H9 (cell line): ENCODE data around the gene PAIP2. TPM values are rescaled to one million over a fixed set of nuclear protein-coding genes. Genes with fewer than 3 reads are reported as not detected.

Experiments used
- DNase-seq: peaks from one replicate; pipeline ENCODE4 v3.0.0-alpha.2; 2017
- H2AFZ ChIP-seq: one replicate; pipeline ENCODE4 v1.6.1; 2013; ENCODE audit warnings: mild to moderate bottlenecking, low read length, control low read depth, moderate library complexity
- H2AK5ac ChIP-seq: 2 replicates; pipeline ENCODE4 v1.6.1; 2013; ENCODE audit warnings: low read length, control low read depth, mixed read lengths; ENCODE audit not compliant: insufficient read length
- H2BK120ac ChIP-seq: one replicate; pipeline ENCODE4 v1.6.1; 2013; ENCODE audit warnings: low read depth, mild to moderate bottlenecking, low read length, control low read depth, inconsistent platforms; ENCODE audit not compliant: poor library complexity, severe bottlenecking
- H2BK12ac ChIP-seq: 2 replicates; pipeline ENCODE4 v1.6.1; 2013; ENCODE audit warnings: low read length, control low read depth, mixed read lengths, low read depth; ENCODE audit not compliant: insufficient read length
- H2BK15ac ChIP-seq: 2 replicates; pipeline ENCODE4 v1.6.1; 2013; ENCODE audit warnings: low read depth, low read length, control low read depth
- H2BK20ac ChIP-seq: one replicate; pipeline ENCODE4 v1.6.1; 2013; ENCODE audit warnings: low read depth, mild to moderate bottlenecking, low read length, control low read depth, inconsistent platforms; ENCODE audit not compliant: poor library complexity, severe bottlenecking
- H2BK5ac ChIP-seq: 2 replicates; pipeline ENCODE4 v1.6.1; 2013; ENCODE audit warnings: low read length, control low read depth, mixed read lengths; ENCODE audit not compliant: insufficient read length
- H3K14ac ChIP-seq: 2 replicates; pipeline ENCODE4 v1.6.1; 2013; ENCODE audit warnings: low read length, control low read depth; ENCODE audit not compliant: insufficient read depth
- H3K18ac ChIP-seq: 2 replicates; pipeline ENCODE4 v1.6.1; 2013; ENCODE audit warnings: low read depth, mild to moderate bottlenecking, mixed read lengths, low read length, control low read depth; ENCODE audit not compliant: insufficient read length
- H3K23ac ChIP-seq: 2 replicates; pipeline ENCODE4 v1.6.1; 2013; ENCODE audit warnings: low read length, control low read depth, mixed read lengths, low read depth; ENCODE audit not compliant: insufficient read length
- H3K23me2 ChIP-seq: 2 replicates; pipeline ENCODE4 v1.6.1; 2013; ENCODE audit warnings: low read depth, mild to moderate bottlenecking, mixed read lengths, low read length, control low read depth; ENCODE audit not compliant: insufficient read length, poor library complexity, severe bottlenecking
- H3K27ac ChIP-seq: 2 replicates; pipeline ENCODE4 v1.5.1; 2013; ENCODE audit warnings: low read length, control low read depth, mixed read lengths, low read depth; ENCODE audit not compliant: insufficient read length
- H3K27me3 ChIP-seq: 2 replicates; pipeline ENCODE4 v1.6.1; 2013; ENCODE audit warnings: low read length, control low read depth, inconsistent platforms; ENCODE audit not compliant: insufficient read depth
- H3K4ac ChIP-seq: 2 replicates; pipeline ENCODE4 v1.6.1; 2013; ENCODE audit warnings: low read depth, mild to moderate bottlenecking, control low read depth, inconsistent platforms, low read length, moderate library complexity
- H3K4me1 ChIP-seq: 2 replicates; pipeline ENCODE4 v1.6.1; 2013; ENCODE audit warnings: low read length, control low read depth, inconsistent platforms; ENCODE audit not compliant: insufficient read depth
- H3K4me2 ChIP-seq: 2 replicates; pipeline ENCODE4 v1.6.1; 2013; ENCODE audit warnings: low read length, control low read depth, mixed read lengths; ENCODE audit not compliant: insufficient read length, insufficient read depth
- H3K56ac ChIP-seq: 2 replicates; pipeline ENCODE4 v1.6.1; 2013; ENCODE audit warnings: low read depth, mild to moderate bottlenecking, mixed read lengths, low read length, control low read depth; ENCODE audit not compliant: insufficient read length
- H3K79me1 ChIP-seq: 2 replicates; pipeline ENCODE4 v1.6.1; 2013; ENCODE audit warnings: low read depth, mild to moderate bottlenecking, moderate library complexity, low read length, control low read depth, inconsistent platforms; ENCODE audit not compliant: insufficient read depth, poor library complexity, severe bottlenecking
- H3K79me2 ChIP-seq: 2 replicates; pipeline ENCODE4 v1.6.1; 2013; ENCODE audit warnings: low read length, control low read depth, inconsistent platforms; ENCODE audit not compliant: insufficient read depth
- H3K9ac ChIP-seq: 2 replicates; pipeline ENCODE4 v1.6.1; 2013; ENCODE audit warnings: low read length, control low read depth, mixed read lengths; ENCODE audit not compliant: insufficient read length; ENCODE audit errors: extremely low read depth
- H3K9me3 ChIP-seq: one replicate; pipeline ENCODE4 v1.6.1; 2013; ENCODE audit warnings: low read depth, low read length, inconsistent platforms; ENCODE audit not compliant: control insufficient read depth
- H3T11ph ChIP-seq: one replicate; pipeline ENCODE4 v1.6.1; 2013; ENCODE audit warnings: mild to moderate bottlenecking, low read length, control low read depth, inconsistent platforms
- H4K20me1 ChIP-seq: one replicate; pipeline ENCODE4 v1.6.1; 2013; ENCODE audit not compliant: control insufficient read depth, insufficient read length, insufficient read depth
- H4K5ac ChIP-seq: 2 replicates; pipeline ENCODE4 v1.6.1; 2013; ENCODE audit warnings: low read depth, mild to moderate bottlenecking, mixed read lengths, low read length, control low read depth; ENCODE audit not compliant: insufficient read length
- H4K8ac ChIP-seq: replicated peaks from 2 replicates; pipeline ENCODE4 v1.6.1; 2013; ENCODE audit warnings: low read length, control low read depth, mixed read lengths, low read depth; ENCODE audit not compliant: insufficient read length
- H4K91ac ChIP-seq: 2 replicates; pipeline ENCODE4 v1.6.1; 2013; ENCODE audit warnings: low read depth, mild to moderate bottlenecking, moderate library complexity, mixed read lengths, low read length, control low read depth; ENCODE audit not compliant: insufficient read length
- H3K27ac Mint-ChIP-seq, 3 experiments: 2 replicates in 2 of 3; 3 replicates in 1 of 3; pipeline ENCODE4 v1.8.0; 2020 to 2021; ENCODE audit warnings: mixed read lengths in 3 of 3, mild to moderate bottlenecking in 1 of 3, moderate library complexity in 1 of 3
- H3K27me3 Mint-ChIP-seq: 2 replicates; pipeline ENCODE4 v1.8.0; 2021; ENCODE audit warnings: low read depth, mild to moderate bottlenecking, moderate library complexity, mixed read lengths
- H3K36me3 Mint-ChIP-seq, 3 experiments: 2 replicates in 2 of 3; 3 replicates in 1 of 3; pipeline ENCODE4 v1.8.0; 2020 to 2021; ENCODE audit warnings: low read depth in 3 of 3, mixed read lengths in 3 of 3; ENCODE audit not compliant: insufficient read depth in 1 of 3
- H3K4me1 Mint-ChIP-seq, 2 experiments: 2 replicates each; pipeline ENCODE4 v1.8.0; 2020; ENCODE audit warnings: mixed read lengths in 2 of 2
- H3K4me3 Mint-ChIP-seq, 2 experiments: 2 replicates in 1 of 2; 3 replicates in 1 of 2; pipeline ENCODE4 v1.8.0; 2020 to 2021; ENCODE audit warnings: mild to moderate bottlenecking in 2 of 2, mixed read lengths in 2 of 2, moderate library complexity in 1 of 2
- H3K9me3 Mint-ChIP-seq, 2 experiments: 2 replicates in 1 of 2; 3 replicates in 1 of 2; pipeline ENCODE4 v1.8.0; 2020; ENCODE audit warnings: mild to moderate bottlenecking in 2 of 2, mixed read lengths in 2 of 2, moderate library complexity in 1 of 2
- CTCF ChIP-seq: fragments of 200-600 bp; sonication (generic); conservative IDR thresholded peaks from 3 replicates; pipeline ENCODE4 v1.8.0; 2021; ENCODE audit warnings: antibody characterized with exemption, mild to moderate bottlenecking
- WGBS: extraction: QIAGEN DNeasy Blood & Tissue Kit; methylation state at CpG from one replicate; pipeline ENCODE4 v1.1.7; 2013; ENCODE audit warnings: missing lambda C conversion rate, low lambda C conversion rate, mixed read lengths; ENCODE audit not compliant: insufficient read length; ENCODE audit errors: extremely low coverage; 5-methylcytosine and 5-hydroxymethylcytosine counted together
- total RNA-seq: library from RNA; stranded (reverse); gene quantifications from 2 replicates; pipeline ENCODE4 v1.2.1, GENCODE V29; 2021

Gene PAIP2
- total RNA-seq, 1 experiment from 2014 or later: 121 TPM

GRCh38 chr5:139403787-139404483 lies 62.3 kb downstream of the PAIP2 start, which contains the start of gene SPATA24:
TSS of gene SPATA24 (minus strand) at chr5:139404089. CDS start at chr5:139404060, 29 bp downstream.
- H3T11ph ChIP-seq: no peak within 1 kb of the TSS
- no CpG with 5 or more reads among the region's 41 CpGs for WGBS
- no peak within 1 kb of the TSS for H2AK5ac ChIP-seq
- no peaks in the 10 kb centered on the region for H3K23me2 ChIP-seq
- peak within 1 kb of the TSS; percentile 74 for H3K4me2 ChIP-seq
- Mint-ChIP-seq H3K9me3 (no peaks in the 10 kb centered on the region), H3K4me3 (peak within 1 kb of the TSS; percentile 91 to 94), H3K4me1 (peaks cover 16 to 20% of the 10 kb centered on the region in 2 experiments), H3K36me3 (peaks cover 4 to 20% (median 16%) of the 10 kb centered on the region in 3 experiments), H3K27ac (peak within 1 kb of the TSS; percentile 99 to 100 (median 100)), H3K27me3 (peaks cover 2% of the 10 kb centered on the region; the same call in 1 of the 2 replicates)
- TF ChIP-seq CTCF: no peak
- no peaks in the 10 kb centered on the region for H3K27me3 ChIP-seq
- no peak within 1 kb of the TSS for H3K56ac ChIP-seq
- H3K14ac ChIP-seq: peak within 1 kb of the TSS; percentile 98
- H4K20me1 ChIP-seq: no peaks in the 10 kb centered on the region
- no peak within 1 kb of the TSS for H4K91ac ChIP-seq
- no peak within 1 kb of the TSS for H3K23ac ChIP-seq
- H3K79me2 ChIP-seq: no peaks in the 10 kb centered on the region
- no peak within 1 kb of the TSS for H2BK120ac ChIP-seq
- peak within 1 kb of the TSS; percentile 77 for H3K9ac ChIP-seq
- no peak within 1 kb of the TSS for H3K4ac ChIP-seq
- peak within 1 kb of the TSS; percentile 51 for H2AFZ ChIP-seq
- H3K79me1 ChIP-seq: no peaks in the 10 kb centered on the region
- no peak within 1 kb of the TSS for H2BK5ac ChIP-seq
- DNase-seq: peak; percentile 98
- peak within 1 kb of the TSS; percentile 98 for H3K18ac ChIP-seq
- H3K4me1 ChIP-seq: peaks cover 2% of the 10 kb centered on the region; the same call in 1 of the 2 replicates
- no peak within 1 kb of the TSS for H2BK12ac ChIP-seq
- H4K5ac ChIP-seq: no peak within 1 kb of the TSS
- H2BK20ac ChIP-seq: no peak within 1 kb of the TSS
- no peak within 1 kb of the TSS for H4K8ac ChIP-seq
- H2BK15ac ChIP-seq: no peak within 1 kb of the TSS
- H3K9me3 ChIP-seq: no peaks in the 10 kb centered on the region
- peak within 1 kb of the TSS; percentile 79 for H3K27ac ChIP-seq
